PFSK-1 (cell line): ENCODE data around the gene MRPL11.

Experiments used
- TAF1 ChIP-seq: IDR thresholded peaks from 2 replicates; pipeline ENCODE4 v1.6.1; 2012; ENCODE audit warnings: low read length, control low read depth, borderline replicate concordance; ENCODE audit not compliant: insufficient read depth
- TF ChIP-seq, protein P1 (sequence below), 2 experiments: IDR thresholded peaks; 2 replicates each; pipeline versions ENCODE4 v1.6.1 to v1.8.0; 2011 to 2012; ENCODE audit warnings: low read depth in 2 of 2, low read length in 2 of 2, control low read depth in 1 of 2, inconsistent platforms in 1 of 2, mild to moderate bottlenecking in 1 of 2, moderate library complexity in 1 of 2; ENCODE audit not compliant: insufficient read depth in 1 of 2

- TF ChIP-seq, protein P1, sequence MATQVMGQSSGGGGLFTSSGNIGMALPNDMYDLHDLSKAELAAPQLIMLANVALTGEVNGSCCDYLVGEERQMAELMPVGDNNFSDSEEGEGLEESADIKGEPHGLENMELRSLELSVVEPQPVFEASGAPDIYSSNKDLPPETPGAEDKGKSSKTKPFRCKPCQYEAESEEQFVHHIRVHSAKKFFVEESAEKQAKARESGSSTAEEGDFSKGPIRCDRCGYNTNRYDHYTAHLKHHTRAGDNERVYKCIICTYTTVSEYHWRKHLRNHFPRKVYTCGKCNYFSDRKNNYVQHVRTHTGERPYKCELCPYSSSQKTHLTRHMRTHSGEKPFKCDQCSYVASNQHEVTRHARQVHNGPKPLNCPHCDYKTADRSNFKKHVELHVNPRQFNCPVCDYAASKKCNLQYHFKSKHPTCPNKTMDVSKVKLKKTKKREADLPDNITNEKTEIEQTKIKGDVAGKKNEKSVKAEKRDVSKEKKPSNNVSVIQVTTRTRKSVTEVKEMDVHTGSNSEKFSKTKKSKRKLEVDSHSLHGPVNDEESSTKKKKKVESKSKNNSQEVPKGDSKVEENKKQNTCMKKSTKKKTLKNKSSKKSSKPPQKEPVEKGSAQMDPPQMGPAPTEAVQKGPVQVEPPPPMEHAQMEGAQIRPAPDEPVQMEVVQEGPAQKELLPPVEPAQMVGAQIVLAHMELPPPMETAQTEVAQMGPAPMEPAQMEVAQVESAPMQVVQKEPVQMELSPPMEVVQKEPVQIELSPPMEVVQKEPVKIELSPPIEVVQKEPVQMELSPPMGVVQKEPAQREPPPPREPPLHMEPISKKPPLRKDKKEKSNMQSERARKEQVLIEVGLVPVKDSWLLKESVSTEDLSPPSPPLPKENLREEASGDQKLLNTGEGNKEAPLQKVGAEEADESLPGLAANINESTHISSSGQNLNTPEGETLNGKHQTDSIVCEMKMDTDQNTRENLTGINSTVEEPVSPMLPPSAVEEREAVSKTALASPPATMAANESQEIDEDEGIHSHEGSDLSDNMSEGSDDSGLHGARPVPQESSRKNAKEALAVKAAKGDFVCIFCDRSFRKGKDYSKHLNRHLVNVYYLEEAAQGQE (IDR thresholded peaks at IDR 0.05; ENCODE audit: insufficient read depth in 1 of 2, low read depth in 2 of 2, low read length in 2 of 2), result no peak
- TF ChIP-seq TAF1, result no peak
Measured at GRCh38 chr11:66477263-66478201, 38.9 kb upstream of the MRPL11 start.
